ENCODE results near the gene ANGPTL4.

The ANGPTL4 gene

DNA sequence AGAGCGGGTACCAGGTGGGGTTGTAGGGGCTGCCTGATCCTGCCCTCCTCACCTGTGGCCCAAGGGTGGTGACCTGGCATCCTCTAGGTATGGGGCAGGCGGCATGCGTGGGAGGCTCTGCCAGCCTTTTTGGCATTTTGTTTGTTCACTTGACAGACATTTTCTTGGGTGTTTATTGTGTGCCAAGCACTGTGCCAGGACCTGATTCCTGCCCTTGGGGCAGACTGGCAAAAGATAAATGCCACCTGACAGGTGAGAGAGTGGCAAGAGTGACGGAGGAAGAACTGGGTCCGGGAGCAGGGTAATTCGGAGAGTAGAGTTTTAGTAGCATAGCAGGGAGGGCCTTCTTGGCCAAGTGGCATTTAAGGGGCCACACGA, 32.2 kb downstream of the ANGPTL4 start:
- no peak for TF ChIP-seq ARNT (IDR thresholded peaks at IDR 0.05)
- no peak for TF ChIP-seq ZNF384 (IDR thresholded peaks at IDR 0.05)
- TF ChIP-seq ELF4 (IDR thresholded peaks at IDR 0.05), result no peak
- TF ChIP-seq FOXK2 (IDR thresholded peaks at IDR 0.05), result no peak
- TF ChIP-seq L3MBTL2 (conservative IDR thresholded peaks at IDR 0.05), result no peak
- TF ChIP-seq FOXM1 (IDR thresholded peaks at IDR 0.05; ENCODE audit: borderline replicate concordance), result no peak
- TF ChIP-seq, protein P1, sequence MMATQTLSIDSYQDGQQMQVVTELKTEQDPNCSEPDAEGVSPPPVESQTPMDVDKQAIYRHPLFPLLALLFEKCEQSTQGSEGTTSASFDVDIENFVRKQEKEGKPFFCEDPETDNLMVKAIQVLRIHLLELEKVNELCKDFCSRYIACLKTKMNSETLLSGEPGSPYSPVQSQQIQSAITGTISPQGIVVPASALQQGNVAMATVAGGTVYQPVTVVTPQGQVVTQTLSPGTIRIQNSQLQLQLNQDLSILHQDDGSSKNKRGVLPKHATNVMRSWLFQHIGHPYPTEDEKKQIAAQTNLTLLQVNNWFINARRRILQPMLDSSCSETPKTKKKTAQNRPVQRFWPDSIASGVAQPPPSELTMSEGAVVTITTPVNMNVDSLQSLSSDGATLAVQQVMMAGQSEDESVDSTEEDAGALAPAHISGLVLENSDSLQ (IDR thresholded peaks at IDR 0.05), result no peak
- TF ChIP-seq HDGF (IDR thresholded peaks at IDR 0.05; ENCODE audit: borderline replicate concordance), result no peak
- no peak for TF ChIP-seq SUZ12 (IDR thresholded peaks at IDR 0.05)
- TF ChIP-seq TARDBP (IDR thresholded peaks at IDR 0.05), result no peak
- TF ChIP-seq NFRKB (IDR thresholded peaks at IDR 0.05), result no peak
- TF ChIP-seq LEF1 (IDR thresholded peaks at IDR 0.05; ENCODE audit: borderline replicate concordance), result no peak
- no peak for TF ChIP-seq SP1 (IDR thresholded peaks at IDR 0.05)
- TF ChIP-seq BHLHE40 (IDR thresholded peaks at IDR 0.05; ENCODE audit: borderline replicate concordance), result no peak
- no peak for TF ChIP-seq FOXA1 (IDR thresholded peaks at IDR 0.05)
- CTCF ChIA-PET, result interaction anchor here (0.8 to 1.0 kb wide), 2 partner anchors 13 to 42 kb away, joined by 3 to 8 read pairs; no protein-coding TSS in a partner anchor
- POLR2A ChIA-PET, result no interaction called here
- no peak for DNase-seq (ENCODE audit: extremely low spot score)

DNA sequence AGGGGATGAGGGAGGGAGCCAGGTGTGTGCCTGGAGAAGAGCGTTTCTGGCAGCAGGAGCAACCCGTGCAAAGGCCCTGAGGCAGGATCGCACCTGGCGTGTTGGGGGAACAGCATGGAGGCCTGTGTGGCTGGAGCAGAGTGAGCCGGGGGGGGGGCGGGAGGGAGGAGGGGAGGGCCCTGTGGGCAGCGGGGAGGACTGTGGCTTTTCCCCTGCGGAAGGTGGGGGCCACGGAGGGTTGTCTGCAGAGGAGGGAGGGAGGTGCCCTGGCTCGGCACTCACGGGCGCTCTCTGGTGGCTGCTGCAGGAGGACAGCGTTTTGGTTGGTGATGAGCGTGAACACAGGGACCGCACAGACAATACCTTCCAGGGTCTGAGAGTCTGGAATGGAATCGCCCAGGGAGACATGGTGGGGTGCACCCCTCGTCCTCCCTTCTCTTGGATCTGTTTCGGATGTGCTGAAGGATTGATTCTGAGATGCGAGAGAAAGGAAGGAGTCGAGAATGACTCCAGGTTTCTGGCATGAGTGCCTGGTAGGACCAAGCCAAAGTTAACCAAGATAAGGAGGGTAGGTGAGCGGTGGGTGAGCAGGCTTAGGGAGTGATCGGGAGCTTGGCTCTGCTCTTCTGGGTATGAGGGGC, 32.7 kb downstream of the ANGPTL4 start:
- CTCF ChIA-PET, result interaction anchor here (0.8 to 1.0 kb wide), 3 partner anchors 43 to 49 kb away, joined by 4 to 8 read pairs (median 8); no protein-coding TSS in a partner anchor
- peak; percentile 83 for DNase-seq (ENCODE audit: extremely low spot score)
- POLR2A ChIA-PET, result no interaction called here
- TF ChIP-seq ARNT (IDR thresholded peaks at IDR 0.05), result no peak
- no peak for TF ChIP-seq LEF1 (IDR thresholded peaks at IDR 0.05; ENCODE audit: borderline replicate concordance)
- no peak for TF ChIP-seq CTBP1 (IDR thresholded peaks at IDR 0.05; ENCODE audit: borderline replicate concordance)
- TF ChIP-seq, protein P1 (IDR thresholded peaks at IDR 0.05), result no peak
- no peak for TF ChIP-seq FOXA1 (IDR thresholded peaks at IDR 0.05)
- TF ChIP-seq BHLHE40 (IDR thresholded peaks at IDR 0.05; ENCODE audit: borderline replicate concordance), result no peak
- no peak for TF ChIP-seq SUZ12 (IDR thresholded peaks at IDR 0.05)
- no peak for TF ChIP-seq FOXM1 (IDR thresholded peaks at IDR 0.05; ENCODE audit: borderline replicate concordance)
- no peak for TF ChIP-seq L3MBTL2 (conservative IDR thresholded peaks at IDR 0.05)
- TF ChIP-seq FOXK2 (IDR thresholded peaks at IDR 0.05), result no peak
- TF ChIP-seq TARDBP (IDR thresholded peaks at IDR 0.05), result no peak
- no peak for TF ChIP-seq ZNF384 (IDR thresholded peaks at IDR 0.05)
- TF ChIP-seq ELF4 (IDR thresholded peaks at IDR 0.05), result no peak
- no peak for TF ChIP-seq SP1 (IDR thresholded peaks at IDR 0.05)
- no peak for TF ChIP-seq NFRKB (IDR thresholded peaks at IDR 0.05)
- no peak for TF ChIP-seq HDGF (IDR thresholded peaks at IDR 0.05; ENCODE audit: borderline replicate concordance)

- DNase-seq (ENCODE audit: extremely low spot score), result no peak
- ChIA-PET CTCF (interaction anchor here (0.8 to 1.0 kb wide), 2 partner anchors 43 to 49 kb away, joined by 4 to 8 read pairs; no protein-coding TSS in a partner anchor), POLR2A (interaction anchor here (1.7 kb wide), 1 partner anchor 16 kb away, joined by 4 read pairs; the partner anchor contains the start of gene MARCHF2)
- TF ChIP-seq LEF1 (IDR thresholded peaks at IDR 0.05; ENCODE audit: borderline replicate concordance), result no peak
- TF ChIP-seq HDGF (IDR thresholded peaks at IDR 0.05; ENCODE audit: borderline replicate concordance), result no peak
- TF ChIP-seq SP1 (IDR thresholded peaks at IDR 0.05), result no peak
- no peak for TF ChIP-seq NFRKB (IDR thresholded peaks at IDR 0.05)
- TF ChIP-seq ELF4 (IDR thresholded peaks at IDR 0.05), result no peak
- TF ChIP-seq BHLHE40 (IDR thresholded peaks at IDR 0.05; ENCODE audit: borderline replicate concordance), result no peak
Observed at GRCh38 chr19:8397271-8397670, 33.3 kb downstream of the ANGPTL4 start.

GRCh38 chr19:8397746-8398310, 33.9 kb downstream of the ANGPTL4 start:
- TF ChIP-seq, protein P1 (IDR thresholded peaks at IDR 0.05), result no peak
- ChIA-PET POLR2A (interaction anchor here (1.0 to 1.7 kb wide), 2 partner anchors 15 to 45 kb away, joined by 3 to 4 read pairs; partner anchors contain the start of gene MARCHF2), CTCF (interaction anchor here (0.5 to 1.0 kb wide), 4 partner anchors 27 to 97 kb away, joined by 3 to 8 read pairs (median 4); no protein-coding TSS in a partner anchor)
- DNase-seq (ENCODE audit: extremely low spot score), result no peak

GRCh38 chr19:8398311-8398771, 34.4 kb downstream of the ANGPTL4 start:
- CTCF ChIA-PET, result interaction anchor here (0.5 kb wide), 2 partner anchors 27 to 96 kb away, joined by 3 read pairs; no protein-coding TSS in a partner anchor
- POLR2A ChIA-PET, result interaction anchor here (1.0 to 1.7 kb wide), 2 partner anchors 15 to 45 kb away, joined by 3 to 4 read pairs; partner anchors contain the start of gene MARCHF2
- no peak for TF ChIP-seq HDGF (IDR thresholded peaks at IDR 0.05; ENCODE audit: borderline replicate concordance)
- TF ChIP-seq SUZ12 (IDR thresholded peaks at IDR 0.05), result no peak
- no peak for TF ChIP-seq NFRKB (IDR thresholded peaks at IDR 0.05)
- TF ChIP-seq FOXK2 (IDR thresholded peaks at IDR 0.05), result no peak
- no peak for TF ChIP-seq TARDBP (IDR thresholded peaks at IDR 0.05)
- DNase-seq (ENCODE audit: extremely low spot score), result no peak

- CTCF ChIA-PET, result no interaction called here
Observed at GRCh38 chr19:8399681-8400188, 35.8 kb downstream of the ANGPTL4 start.

More at GRCh38 chr19:8399681-8400188, 35.8 kb downstream of the ANGPTL4 start:
- TF ChIP-seq ARNT (IDR thresholded peaks at IDR 0.05), result no peak
- no peak for TF ChIP-seq TARDBP (IDR thresholded peaks at IDR 0.05)
- TF ChIP-seq FOXK2 (IDR thresholded peaks at IDR 0.05), result no peak
- TF ChIP-seq SUZ12 (IDR thresholded peaks at IDR 0.05), result no peak
- TF ChIP-seq, protein P1 (IDR thresholded peaks at IDR 0.05), result no peak
- TF ChIP-seq L3MBTL2 (conservative IDR thresholded peaks at IDR 0.05), result no peak
- TF ChIP-seq SP1 (IDR thresholded peaks at IDR 0.05), result no peak
- no peak for TF ChIP-seq LEF1 (IDR thresholded peaks at IDR 0.05; ENCODE audit: borderline replicate concordance)
- no peak for TF ChIP-seq FOXM1 (IDR thresholded peaks at IDR 0.05; ENCODE audit: borderline replicate concordance)
- no peak for TF ChIP-seq NFRKB (IDR thresholded peaks at IDR 0.05)
- TF ChIP-seq BHLHE40 (IDR thresholded peaks at IDR 0.05; ENCODE audit: borderline replicate concordance), result no peak
- TF ChIP-seq FOXA1 (IDR thresholded peaks at IDR 0.05), result no peak
- no peak for TF ChIP-seq ZNF384 (IDR thresholded peaks at IDR 0.05)
- DNase-seq (ENCODE audit: extremely low spot score), result no peak
- POLR2A ChIA-PET, result no interaction called here
